22Rv1 (cell line): ENCODE data around the gene B9D1.

Experiments used
- H3K27ac ChIP-seq: fragments of 450-650 bp; 2 replicates; pipeline ENCODE4 v1.5.1; 2017
- ZFX ChIP-seq: fragments of 450-650 bp; IDR thresholded peaks from 2 replicates; pipeline ENCODE4 v1.6.1; 2017; ENCODE audit warnings: antibody characterized with exemption, borderline replicate concordance
- TF ChIP-seq, protein P1 (sequence below): fragments of 450-650 bp; IDR thresholded peaks from 2 replicates; pipeline ENCODE4 v1.5.1; 2017; ENCODE audit warnings: mild to moderate bottlenecking

B9D1 gene

DNA sequence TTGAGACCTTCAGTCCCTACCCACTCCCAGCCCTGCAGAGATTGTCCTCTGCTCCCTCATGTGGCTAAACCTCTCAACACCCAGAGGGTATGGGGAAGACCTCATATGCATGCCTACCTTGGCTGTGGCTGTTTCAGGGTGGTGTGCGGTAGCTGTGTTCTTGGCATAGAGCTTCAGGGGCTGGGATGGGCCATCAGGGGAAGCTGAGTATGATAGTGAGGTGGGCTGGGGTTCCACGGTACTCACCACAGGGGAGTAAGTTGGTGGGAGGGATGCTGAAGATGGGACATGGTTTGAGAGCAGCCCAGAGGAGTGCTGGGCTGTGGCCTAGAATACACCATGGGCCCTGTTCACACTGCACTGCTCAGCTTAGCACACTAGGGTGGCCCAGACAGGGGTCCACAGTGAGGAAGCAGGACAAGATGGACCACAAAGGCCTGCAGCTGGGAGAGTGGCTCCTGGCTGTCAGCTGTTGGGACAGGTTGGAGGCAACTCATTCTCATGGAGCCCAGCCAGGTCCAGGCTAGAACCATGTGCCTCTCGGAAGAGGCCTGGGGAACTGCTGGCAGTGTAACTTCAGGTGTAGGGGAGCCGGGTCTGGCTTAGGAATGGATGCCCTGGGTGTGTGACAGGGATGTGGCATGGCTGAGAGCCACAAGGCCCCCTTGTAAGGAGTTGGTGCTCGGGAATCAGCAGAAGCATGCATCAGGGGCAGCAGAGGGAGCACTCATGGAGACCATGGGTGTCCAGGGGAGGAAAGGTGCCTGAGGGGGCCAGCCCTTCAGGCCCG, 21.4 kb upstream of the B9D1 start:
- TF ChIP-seq, protein P1, sequence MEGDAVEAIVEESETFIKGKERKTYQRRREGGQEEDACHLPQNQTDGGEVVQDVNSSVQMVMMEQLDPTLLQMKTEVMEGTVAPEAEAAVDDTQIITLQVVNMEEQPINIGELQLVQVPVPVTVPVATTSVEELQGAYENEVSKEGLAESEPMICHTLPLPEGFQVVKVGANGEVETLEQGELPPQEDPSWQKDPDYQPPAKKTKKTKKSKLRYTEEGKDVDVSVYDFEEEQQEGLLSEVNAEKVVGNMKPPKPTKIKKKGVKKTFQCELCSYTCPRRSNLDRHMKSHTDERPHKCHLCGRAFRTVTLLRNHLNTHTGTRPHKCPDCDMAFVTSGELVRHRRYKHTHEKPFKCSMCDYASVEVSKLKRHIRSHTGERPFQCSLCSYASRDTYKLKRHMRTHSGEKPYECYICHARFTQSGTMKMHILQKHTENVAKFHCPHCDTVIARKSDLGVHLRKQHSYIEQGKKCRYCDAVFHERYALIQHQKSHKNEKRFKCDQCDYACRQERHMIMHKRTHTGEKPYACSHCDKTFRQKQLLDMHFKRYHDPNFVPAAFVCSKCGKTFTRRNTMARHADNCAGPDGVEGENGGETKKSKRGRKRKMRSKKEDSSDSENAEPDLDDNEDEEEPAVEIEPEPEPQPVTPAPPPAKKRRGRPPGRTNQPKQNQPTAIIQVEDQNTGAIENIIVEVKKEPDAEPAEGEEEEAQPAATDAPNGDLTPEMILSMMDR: no peak
- no peak for TF ChIP-seq ZFX
- H3K27ac ChIP-seq: no peak overlapping the region

DNA sequence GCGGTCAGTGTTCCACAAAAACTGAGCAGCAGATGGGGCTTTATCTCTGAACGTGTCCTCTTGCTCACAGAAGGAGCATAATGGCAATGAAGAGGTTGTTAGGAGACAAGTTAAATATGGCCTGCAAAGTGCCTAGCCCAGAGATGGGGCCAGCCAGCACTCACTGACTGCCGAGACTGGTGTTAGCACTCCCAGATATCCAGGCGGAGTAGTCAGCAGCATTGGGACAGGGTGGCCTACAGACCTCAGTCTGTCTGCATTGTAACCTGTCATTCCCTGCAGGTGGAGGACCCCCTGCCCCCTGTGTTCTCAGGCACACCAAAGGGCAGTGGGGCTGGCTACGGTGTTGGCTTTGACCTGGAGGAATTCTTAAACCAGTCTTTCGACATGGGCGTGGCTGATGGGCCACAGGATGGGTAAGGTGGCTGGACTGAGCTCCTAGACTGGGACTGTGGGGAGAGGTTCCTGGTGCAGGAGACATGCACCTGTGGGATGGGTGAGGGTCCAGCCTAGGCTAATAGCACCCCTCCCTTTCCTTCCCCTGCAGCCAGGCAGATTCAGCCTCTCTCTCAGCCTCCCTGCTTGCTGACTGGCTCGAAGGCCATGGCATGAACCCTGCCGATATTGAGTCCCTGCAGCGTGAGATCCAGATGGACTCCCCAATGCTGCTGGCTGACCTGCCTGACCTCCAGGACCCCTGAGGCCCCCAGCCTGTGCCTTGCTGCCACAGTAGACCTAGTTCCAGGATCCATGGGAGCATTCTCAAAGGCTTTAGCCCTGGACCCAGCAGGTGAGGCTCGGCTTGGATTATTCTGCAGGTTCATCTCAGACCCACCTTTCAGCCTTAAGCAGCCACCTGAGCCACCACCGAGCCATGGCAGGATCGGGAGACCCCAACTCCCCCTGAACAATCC, 20.3 kb upstream of the B9D1 start:
- H3K27ac ChIP-seq: no peak overlapping the region

DNA sequence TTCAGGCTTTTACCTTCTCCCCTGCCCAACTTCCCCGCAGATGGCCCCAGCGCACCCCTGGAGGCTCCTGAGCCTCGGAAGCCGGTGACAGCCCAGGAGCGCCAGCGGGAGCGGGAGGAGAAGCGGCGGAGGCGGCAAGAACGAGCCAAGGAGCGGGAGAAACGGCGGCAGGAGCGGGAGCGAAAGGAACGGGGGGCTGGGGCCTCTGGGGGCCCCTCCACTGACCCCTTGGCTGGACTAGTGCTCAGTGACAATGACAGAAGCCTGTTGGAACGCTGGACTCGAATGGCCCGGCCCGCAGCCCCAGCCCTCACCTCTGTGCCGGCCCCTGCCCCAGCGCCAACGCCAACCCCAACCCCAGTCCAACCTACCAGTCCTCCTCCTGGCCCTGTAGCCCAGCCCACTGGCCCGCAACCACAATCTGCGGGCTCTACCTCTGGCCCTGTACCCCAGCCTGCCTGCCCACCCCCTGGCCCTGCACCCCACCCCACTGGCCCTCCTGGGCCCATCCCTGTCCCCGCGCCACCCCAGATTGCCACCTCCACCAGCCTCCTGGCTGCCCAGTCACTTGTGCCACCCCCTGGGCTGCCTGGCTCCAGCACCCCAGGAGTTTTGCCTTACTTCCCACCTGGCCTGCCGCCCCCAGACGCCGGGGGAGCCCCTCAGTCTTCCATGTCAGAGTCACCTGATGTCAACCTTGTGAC, 19.4 kb upstream of the B9D1 start:
- no peak for TF ChIP-seq ZFX
- TF ChIP-seq, protein P1: no peak
- no peak overlapping the region for H3K27ac ChIP-seq

More for the DNA sequence above, 20.3 kb upstream of the B9D1 start:
- TF ChIP-seq, protein P1: no peak
- TF ChIP-seq ZFX: no peak

DNA sequence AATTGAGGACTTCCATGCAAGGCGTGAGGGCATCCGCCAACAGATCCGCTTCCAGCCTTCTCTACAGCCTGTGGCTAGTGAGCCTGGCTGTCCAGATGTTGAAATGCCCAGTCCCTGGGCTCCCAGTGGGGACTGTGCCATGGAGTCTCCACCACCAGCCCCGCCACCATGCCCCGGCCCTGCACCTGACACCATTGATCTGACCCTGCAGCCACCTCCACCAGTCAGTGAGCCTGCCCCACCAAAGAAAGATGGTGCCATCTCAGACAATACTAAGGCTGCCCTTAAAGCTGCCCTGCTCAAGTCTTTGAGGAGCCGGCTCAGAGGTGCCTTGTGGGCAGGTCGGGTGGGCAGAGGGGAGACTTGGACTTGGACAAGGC, 18.8 kb upstream of the B9D1 start:
- TF ChIP-seq, protein P1: no peak
- TF ChIP-seq ZFX: no peak
- H3K27ac ChIP-seq: no peak overlapping the region

DNA sequence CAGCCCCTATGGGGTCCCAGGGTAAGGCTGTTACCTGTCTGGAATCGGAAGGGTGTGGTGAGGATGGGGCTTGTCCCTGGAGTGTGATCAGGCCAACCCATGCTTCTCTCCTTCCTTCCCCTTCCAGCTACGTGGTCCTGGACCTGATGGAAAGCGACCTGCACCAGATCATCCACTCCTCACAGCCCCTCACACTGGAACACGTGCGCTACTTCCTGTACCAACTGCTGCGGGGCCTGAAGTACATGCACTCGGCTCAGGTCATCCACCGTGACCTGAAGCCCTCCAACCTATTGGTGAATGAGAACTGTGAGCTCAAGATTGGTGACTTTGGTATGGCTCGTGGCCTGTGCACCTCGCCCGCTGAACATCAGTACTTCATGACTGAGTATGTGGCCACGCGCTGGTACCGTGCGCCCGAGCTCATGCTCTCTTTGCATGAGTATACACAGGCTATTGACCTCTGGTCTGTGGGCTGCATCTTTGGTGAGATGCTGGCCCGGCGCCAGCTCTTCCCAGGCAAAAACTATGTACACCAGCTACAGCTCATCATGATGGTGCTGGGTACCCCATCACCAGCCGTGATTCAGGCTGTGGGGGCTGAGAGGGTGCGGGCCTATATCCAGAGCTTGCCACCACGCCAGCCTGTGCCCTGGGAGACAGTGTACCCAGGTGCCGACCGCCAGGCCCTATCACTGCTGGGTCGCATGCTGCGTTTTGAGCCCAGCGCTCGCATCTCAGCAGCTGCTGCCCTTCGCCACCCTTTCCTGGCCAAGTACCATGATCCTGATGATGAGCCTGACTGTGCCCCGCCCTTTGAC, 18.2 kb upstream of the B9D1 start:
- TF ChIP-seq, protein P1: no peak
- no peak for TF ChIP-seq ZFX
- no peak overlapping the region for H3K27ac ChIP-seq

DNA sequence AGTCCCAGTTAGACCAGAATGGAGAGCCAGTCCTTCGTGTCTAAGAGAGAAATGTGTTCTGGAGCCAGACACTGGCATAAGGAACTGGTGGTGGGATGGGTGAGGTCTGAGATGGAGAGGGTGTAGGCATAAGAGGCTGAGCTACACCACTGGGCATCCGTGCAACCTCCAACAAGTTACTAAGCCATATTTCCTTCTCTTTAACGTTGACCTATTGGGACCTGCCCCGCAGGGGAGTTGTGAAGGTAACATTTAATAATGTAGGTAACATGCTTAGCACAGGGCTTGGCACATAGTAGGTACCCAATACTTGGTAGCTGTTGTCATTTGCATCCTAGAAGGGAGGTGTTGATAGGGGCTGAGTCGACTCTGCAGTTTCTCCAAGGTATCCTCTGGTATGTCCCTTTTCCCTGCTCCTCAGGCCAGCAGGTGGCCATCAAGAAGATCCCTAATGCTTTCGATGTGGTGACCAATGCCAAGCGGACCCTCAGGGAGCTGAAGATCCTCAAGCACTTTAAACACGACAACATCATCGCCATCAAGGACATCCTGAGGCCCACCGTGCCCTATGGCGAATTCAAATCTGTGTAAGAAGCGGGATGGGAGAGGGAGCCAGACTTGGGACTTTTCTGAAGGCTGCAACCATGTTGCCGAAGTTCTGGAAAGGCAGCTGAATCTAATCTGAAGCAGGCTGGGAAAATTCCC, 17.0 kb upstream of the B9D1 start:
- no peak for TF ChIP-seq ZFX
- TF ChIP-seq, protein P1: no peak
- peak overlapping the region; percentile 97; the same call in 1 of the 2 replicates for H3K27ac ChIP-seq
